CD4-positive, alpha-beta T cell (primary cell): ENCODE measurements around the gene NBR1. TPM values are rescaled to one million over a fixed set of nuclear protein-coding genes. Genes with fewer than 3 reads are reported as not detected.
A peak's percentile ranks its signal among the peaks of the same experiment; 100 is the strongest.

ENCODE experiments used
- ATAC-seq: fragments of 200-7000 bp; cut with Tn5 transposase; one replicate; pipeline ENCODE4 v1.10.0; 2022; ENCODE audit warnings: mild to moderate bottlenecking; ENCODE audit not compliant: poor library complexity
- CTCF ChIA-PET: fragments of 350-600 bp; sonication (Branson Sonifier 250); formaldehyde crosslinking; loops from one replicate; lab custom pipeline; 2021; ENCODE audit warnings: antibody characterized with exemption, inconsistent platforms; lab: Charles Lee
- POLR2A ChIA-PET: fragments of 350-600 bp; sonication (Branson Sonifier 250); formaldehyde crosslinking; loops from one replicate; lab custom pipeline; 2021; ENCODE audit warnings: antibody characterized with exemption, inconsistent platforms; lab: Charles Lee
- DNase-seq, 14 experiments: peaks; one replicate each; pipeline ENCODE4 v3.0.0-alpha.2; 2013 to 2020; ENCODE audit warnings: mixed read lengths in 2 of 14
- H3K27ac ChIP-seq, 2 donors: one replicate each; pipeline versions ENCODE4 v1.5.1 to v1.7.0; 2013; ENCODE audit warnings: low read length in 2 of 2, low read depth in 1 of 2, mild to moderate bottlenecking in 1 of 2
- H3K27me3 ChIP-seq, 2 experiments: 1 replicate in 1 of 2; 2 replicates in 1 of 2; pipeline versions ENCODE4 v1.6.1 to v1.7.0; 2013; ENCODE audit warnings: low read length in 2 of 2, control low read depth in 1 of 2, mild to moderate bottlenecking in 1 of 2, moderate library complexity in 1 of 2; ENCODE audit not compliant: insufficient read depth in 2 of 2, control insufficient read depth in 1 of 2
- H3K36me3 ChIP-seq: one replicate; pipeline ENCODE4 v1.6.1; 2013; ENCODE audit warnings: low read length, control low read depth; ENCODE audit not compliant: insufficient read depth
- H3K4me1 ChIP-seq: one replicate; pipeline ENCODE4 v1.6.1; 2013; ENCODE audit warnings: low read length, control low read depth; ENCODE audit not compliant: insufficient read depth
- H3K4me3 ChIP-seq: one replicate; pipeline ENCODE4 v1.5.1; 2013; ENCODE audit warnings: mild to moderate bottlenecking, low read length, moderate library complexity
- H3K9me3 ChIP-seq, 2 experiments: 1 replicate in 1 of 2; 2 replicates in 1 of 2; pipeline versions ENCODE4 v1.6.1 to v1.7.0; 2013; ENCODE audit warnings: low read length in 2 of 2, mild to moderate bottlenecking in 2 of 2, control low read depth in 1 of 2, moderate library complexity in 1 of 2; ENCODE audit not compliant: control insufficient read depth in 1 of 2, insufficient read depth in 1 of 2
- H3K27ac Mint-ChIP-seq: one replicate; pipeline ENCODE4 v1.8.0; 2020; ENCODE audit warnings: mixed read lengths
- H3K27me3 Mint-ChIP-seq: one replicate; pipeline ENCODE4 v1.8.0; 2021; ENCODE audit warnings: mixed read lengths
- H3K36me3 Mint-ChIP-seq: one replicate; pipeline ENCODE4 v1.8.0; 2021; ENCODE audit warnings: low read depth, mixed read lengths
- H3K4me1 Mint-ChIP-seq: one replicate; pipeline ENCODE4 v1.8.0; 2021; ENCODE audit warnings: low read depth, mixed read lengths
- H3K4me3 Mint-ChIP-seq: one replicate; pipeline ENCODE4 v1.8.0; 2020; ENCODE audit warnings: mild to moderate bottlenecking, mixed read lengths
- H3K9me3 Mint-ChIP-seq: one replicate; pipeline ENCODE4 v1.8.0; 2020; ENCODE audit warnings: mixed read lengths
- CTCF ChIP-seq: fragments of 200-600 bp; IDR thresholded peaks from one replicate; pipeline ENCODE4 v1.8.0; 2022; ENCODE audit warnings: antibody characterized with exemption, mild to moderate bottlenecking
- intact Hi-C, 2 experiments: fragments of 100-400 bp; cut with DNase I in 1 of 2; cut with micrococcal nuclease in 1 of 2; formaldehyde crosslinking; loops; one replicate each; pipeline versions ENCODE4 v1.15.1 to v1.9.0; 2023 to 2025; cut with DNase I, micrococcal nuclease
- polyA plus RNA-seq, 2 donors: library from polyadenylated mRNA; unstranded; fragments of 120-200 nt; gene quantifications; one replicate each; pipeline ENCODE4 v1.2.1, GENCODE V29; 2013
- total RNA-seq, 174 experiments: library from RNA in 2 of 174; stranded (reverse) in 2 of 174; gene quantifications; one replicate each; pipeline ENCODE4 v1.2.3 and lab custom pipeline; 2021 to 2026

NBR1 gene
- total RNA-seq (10 to 100 TPM; 23.7 TPM), total RNA-seq (lab: John Stamatoyannopoulos, UW) (32.7 to 268 (median 174) reads per million in 172 experiments)
- 70.6 TPM for polyA plus RNA-seq (2013, experiment 1 of 2)
- 75.8 TPM for polyA plus RNA-seq (2013, experiment 2 of 2)

DNA sequence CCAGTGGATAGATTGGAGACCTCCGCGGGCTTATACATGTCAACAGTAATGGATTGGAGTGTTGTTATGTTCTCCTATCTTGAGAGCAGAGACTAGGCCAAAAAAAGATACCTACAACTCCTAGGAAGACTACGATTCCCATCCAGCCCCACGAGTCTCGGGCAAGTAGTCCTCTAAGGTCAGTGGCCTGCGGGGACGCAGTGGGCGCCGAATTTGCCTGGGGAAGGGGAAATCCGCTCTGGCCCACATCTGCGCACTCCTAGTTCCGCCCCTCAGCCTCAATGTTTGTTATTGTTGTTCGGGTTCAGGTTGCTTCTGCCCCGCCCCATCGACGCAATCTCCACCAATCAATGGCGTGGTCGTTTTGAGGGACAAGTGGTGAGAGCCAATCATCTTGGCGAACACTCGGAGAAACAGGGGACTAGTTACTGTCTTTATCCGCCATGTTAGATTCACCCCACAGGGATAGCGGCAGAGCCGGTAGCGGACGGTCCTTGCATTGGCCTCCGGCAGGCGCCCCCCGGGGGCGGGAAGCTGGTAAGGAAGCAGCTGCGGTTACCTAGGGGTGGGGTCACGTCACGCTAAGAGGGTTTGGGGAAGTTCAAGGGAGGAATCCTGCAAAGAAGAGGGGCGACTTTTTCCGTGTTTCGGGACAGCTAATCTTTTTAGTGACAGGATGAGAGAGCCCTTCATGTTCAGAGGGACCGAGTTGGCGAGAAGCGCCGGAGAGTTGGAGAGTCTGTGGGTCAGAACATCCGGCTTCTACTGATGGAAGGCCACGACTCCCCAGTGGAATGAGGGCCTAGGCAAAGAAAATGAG is at the start of gene NBR1:
NBR1 (plus strand) TSS at position 449 of the 820 bp plus-strand sequence. CDS start 4,586 bp downstream, outside the sequence.
- no peak within 1 kb of the TSS for H3K4me3 Mint-ChIP-seq
- peak within 1 kb of the TSS; percentile 98 for H3K27ac ChIP-seq

GRCh38 chr17:43125133-43125966 is 45.7 kb upstream of the NBR1 start, which contains the start of gene BRCA1:
BRCA1 (minus strand) TSS chr17:43125364; CDS start chr17:43124096, 1,268 bp downstream.
- peaks cover 18% of the 10 kb centered on the region for H3K4me1 ChIP-seq
- no peaks in the 10 kb centered on the region for H3K9me3 ChIP-seq
- H3K27me3 Mint-ChIP-seq = no peaks in the 10 kb centered on the region
- ChIA-PET POLR2A (interaction anchor here (0.6 to 1.9 kb wide), 10 partner anchors 23 to 789 kb away, joined by 4 to 11 read pairs (median 6); partner anchors contain the start of genes NBR1 and RPL27), CTCF (interaction anchor here (0.6 to 1.7 kb wide), 2 partner anchors 127 to 359 kb away, joined by 3 to 6 read pairs; partner anchors contain the start of gene DHX8)
- intact Hi-C loops = loop anchor here (1.0 to 10.0 kb wide), 11 partner anchors 45 to 357 kb away; partner anchors contain the start of genes RND2 (in 2 of the 2), RPL27 (in 2 of the 2), DHX8 (in 1 of the 2) and PSME3 (in 1 of the 2)
- peak within 1 kb of the TSS; percentile 86 for H3K4me3 Mint-ChIP-seq
- H3K9me3 Mint-ChIP-seq = no peaks in the 10 kb centered on the region
- peak within 1 kb of the TSS; percentile 55 to 83 for H3K27ac ChIP-seq
- H3K27ac Mint-ChIP-seq = peak within 1 kb of the TSS; percentile 71
- H3K36me3 ChIP-seq = peaks cover 3% of the 10 kb centered on the region
- H3K4me1 Mint-ChIP-seq = peaks cover 23% of the 10 kb centered on the region
- ATAC-seq = peak; percentile 99
- H3K27me3 ChIP-seq = no peaks in the 10 kb centered on the region
- DNase-seq = peak; percentile 86 to 99 (median 90)
- H3K4me3 ChIP-seq = peak within 1 kb of the TSS; percentile 77
- TF ChIP-seq CTCF = no peak
- H3K36me3 Mint-ChIP-seq = peaks cover 22% of the 10 kb centered on the region

More for the DNA sequence above, at the start of gene NBR1:
- peak within 1 kb of the TSS; percentile 71 for H3K4me3 ChIP-seq
- Mint-ChIP-seq H3K27me3 (no peaks in the 10 kb centered on the region), H3K4me1 (peaks cover 27% of the 10 kb centered on the region), H3K36me3 (peaks cover 14% of the 10 kb centered on the region), H3K9me3 (no peaks in the 10 kb centered on the region), H3K27ac (no peak within 1 kb of the TSS)
- ChIA-PET CTCF (interaction anchor here (1.0 to 1.4 kb wide), 8 partner anchors 41 to 347 kb away, joined by 3 to 10 read pairs (median 3); partner anchors contain the start of genes BECN1, DHX8, IFI35 and RPL27), POLR2A (interaction anchor here (0.5 to 2.3 kb wide), 28 partner anchors 13 to 1989 kb away, joined by 3 to 25 read pairs (median 4); partner anchors contain the start of genes BECN1, BRCA1, DHX8 and EIF1)
- peak; percentile 90 to 99 (median 92) for DNase-seq
- no peaks in the 10 kb centered on the region for H3K27me3 ChIP-seq
- no peak for TF ChIP-seq CTCF
- intact Hi-C loops = loop anchor here (1.0 to 5.0 kb wide), 7 partner anchors 40 to 312 kb away; partner anchors contain the start of genes BRCA1 (in 2 of the 2), DHX8 (in 2 of the 2), TMEM106A (in 2 of the 2) and RPL27 (in 1 of the 2)
- peaks cover 47% of the 10 kb centered on the region for H3K4me1 ChIP-seq
- ATAC-seq = peak; percentile 76
- H3K9me3 ChIP-seq = no peaks in the 10 kb centered on the region
- peaks cover 5% of the 10 kb centered on the region for H3K36me3 ChIP-seq
